Ishikawa (cell line): ENCODE results near the gene GTF2I.
A peak's percentile ranks its signal among the peaks of the same experiment; 100 is the strongest.

Experiments
- TCF12 ChIP-seq: IDR thresholded peaks from 2 replicates; pipeline ENCODE4 v1.6.1; 2012; ENCODE audit warnings: low read depth
- TF ChIP-seq, protein P1 (sequence below): IDR thresholded peaks from 2 replicates; pipeline ENCODE4 v1.6.1; 2012

DNA sequence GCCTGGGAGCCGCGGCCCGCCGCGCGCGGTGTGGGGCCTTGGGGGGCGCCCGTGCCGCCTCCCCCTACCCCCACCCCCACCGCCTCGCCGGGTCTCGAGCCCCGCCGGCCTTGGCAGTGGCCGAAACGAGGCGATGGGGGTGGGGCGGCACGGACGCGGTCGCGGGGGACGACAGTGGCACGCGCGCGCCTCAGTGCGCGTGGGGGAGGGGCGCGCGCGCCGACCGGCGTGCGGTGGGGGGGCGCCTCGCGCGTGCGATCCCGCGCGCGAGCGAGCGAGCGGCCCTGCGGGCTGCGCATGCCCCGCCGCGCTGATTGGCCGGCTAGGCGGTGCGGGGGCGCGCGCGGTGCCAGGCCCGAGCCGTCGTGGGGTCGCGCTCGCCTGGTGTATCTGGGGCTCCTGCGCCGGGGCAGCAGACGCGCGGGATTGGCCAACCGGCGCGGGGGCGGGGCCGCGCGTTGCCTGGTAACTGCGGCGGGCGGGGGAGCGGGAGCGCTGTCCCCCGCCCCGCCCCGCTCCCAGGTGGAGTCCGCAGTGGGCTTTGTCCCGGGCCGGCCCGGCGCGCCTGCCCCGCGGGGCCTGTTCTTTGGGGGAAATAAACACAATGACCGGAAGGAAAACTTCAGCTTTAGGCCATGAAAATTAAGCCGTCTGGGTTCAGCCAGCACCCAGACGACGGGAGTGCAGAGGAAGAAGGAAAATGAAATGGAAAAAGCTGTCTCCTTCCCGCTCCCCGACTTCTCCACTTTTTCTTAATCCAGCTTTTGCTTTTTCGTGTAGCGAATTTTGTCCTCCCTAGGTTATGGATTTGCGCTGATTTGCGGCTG lies 873 bp downstream of the GTF2I start:
- TF ChIP-seq TCF12 = no peak; the same call in 1 of the 2 replicates
- TF ChIP-seq, protein P1, sequence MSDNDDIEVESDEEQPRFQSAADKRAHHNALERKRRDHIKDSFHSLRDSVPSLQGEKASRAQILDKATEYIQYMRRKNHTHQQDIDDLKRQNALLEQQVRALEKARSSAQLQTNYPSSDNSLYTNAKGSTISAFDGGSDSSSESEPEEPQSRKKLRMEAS = peak; percentile 53; the same call in 1 of the 2 replicates
